ENCODE measurements around the gene S100A12.
"Not testable (repeated sequence)": the region's sequence is repeated elsewhere in the genome, so short reads cannot be mapped to it uniquely, and the experiment has no call there.

The S100A12 gene

DNA sequence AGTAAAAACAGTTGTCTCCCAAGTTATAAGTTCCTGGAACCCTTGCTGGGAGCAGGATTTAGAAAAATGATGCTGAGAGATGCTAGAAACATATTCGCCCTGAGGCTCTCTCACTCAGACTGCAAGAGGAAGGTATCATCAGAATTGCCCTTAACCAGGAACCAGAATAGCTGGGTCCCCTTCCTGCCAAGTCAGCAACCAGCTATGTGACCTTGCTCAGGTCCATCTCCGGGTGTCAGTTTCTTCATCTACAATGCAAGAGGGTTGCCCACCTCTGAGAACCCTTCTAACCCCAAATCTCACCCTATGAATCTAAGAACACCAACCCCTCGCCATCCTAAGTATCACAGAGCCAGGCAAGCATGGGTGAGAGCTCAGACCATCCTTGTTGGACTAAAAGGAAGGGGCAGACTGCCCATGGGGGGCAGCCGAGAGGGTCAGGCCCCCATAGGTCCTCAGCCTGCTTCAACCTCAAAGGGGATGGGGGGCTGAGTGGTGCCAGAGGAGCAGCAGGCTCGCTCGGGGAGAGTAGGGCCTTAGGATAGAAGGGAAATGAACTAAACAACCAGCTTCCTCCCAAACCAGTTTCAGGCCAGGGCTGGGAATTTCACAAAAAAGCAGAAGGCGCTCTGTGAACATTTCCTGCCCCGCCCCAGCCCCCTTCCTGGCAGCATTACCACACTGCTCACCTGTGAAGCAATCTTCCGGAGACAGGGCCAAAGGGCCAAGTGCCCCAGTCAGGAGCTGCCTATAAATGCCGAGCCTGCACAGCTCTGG is 18.2 kb downstream of the S100A12 start:
- no peak for DNase-seq (ENCODE audit: insufficient read length, low spot score)

DNA sequence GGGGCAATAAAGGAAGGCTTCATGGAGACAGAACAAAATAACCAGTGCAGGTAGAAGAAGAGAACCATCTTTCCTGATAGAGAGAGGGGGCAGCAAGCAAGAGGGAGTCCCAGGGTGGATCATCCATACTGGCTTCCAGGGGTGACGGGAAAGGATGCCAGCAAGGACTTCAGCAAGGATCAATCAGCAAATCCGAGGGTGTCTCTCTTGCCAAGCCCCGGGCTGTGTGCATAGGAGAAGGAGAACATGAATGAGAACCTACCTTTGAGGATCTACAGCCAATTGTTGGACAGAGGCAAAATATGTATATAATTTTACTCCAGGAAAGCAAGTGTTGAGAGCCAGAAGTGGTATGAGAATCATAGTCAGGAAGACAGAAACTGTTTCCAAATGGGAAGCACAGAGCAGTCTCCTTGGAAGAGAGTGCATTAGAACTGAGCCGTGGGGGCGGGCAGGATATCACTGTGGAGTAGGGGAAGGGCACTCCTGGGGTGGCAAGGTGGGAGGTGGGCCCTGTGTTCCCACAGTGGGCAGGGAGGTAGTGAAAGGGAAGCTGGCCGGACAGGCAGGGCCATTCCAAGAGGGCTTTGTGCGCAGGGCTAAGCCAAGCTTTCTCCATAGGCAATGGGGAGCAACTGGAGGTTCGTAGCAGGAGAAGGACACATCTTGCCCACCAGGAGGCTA is 18.9 kb downstream of the S100A12 start:
- no peak for TF ChIP-seq POLR2A (IDR thresholded peaks at IDR 0.05; ENCODE audit: low read depth, low read length)
- DNase-seq (ENCODE audit: insufficient read length, low spot score) (no peak), FAIRE-seq (no peak)

More for the DNA sequence above, 18.2 kb downstream of the S100A12 start:
- TF ChIP-seq POLR2A (IDR thresholded peaks at IDR 0.05; ENCODE audit: low read depth, low read length) = no peak
- FAIRE-seq = no peak

DNA sequence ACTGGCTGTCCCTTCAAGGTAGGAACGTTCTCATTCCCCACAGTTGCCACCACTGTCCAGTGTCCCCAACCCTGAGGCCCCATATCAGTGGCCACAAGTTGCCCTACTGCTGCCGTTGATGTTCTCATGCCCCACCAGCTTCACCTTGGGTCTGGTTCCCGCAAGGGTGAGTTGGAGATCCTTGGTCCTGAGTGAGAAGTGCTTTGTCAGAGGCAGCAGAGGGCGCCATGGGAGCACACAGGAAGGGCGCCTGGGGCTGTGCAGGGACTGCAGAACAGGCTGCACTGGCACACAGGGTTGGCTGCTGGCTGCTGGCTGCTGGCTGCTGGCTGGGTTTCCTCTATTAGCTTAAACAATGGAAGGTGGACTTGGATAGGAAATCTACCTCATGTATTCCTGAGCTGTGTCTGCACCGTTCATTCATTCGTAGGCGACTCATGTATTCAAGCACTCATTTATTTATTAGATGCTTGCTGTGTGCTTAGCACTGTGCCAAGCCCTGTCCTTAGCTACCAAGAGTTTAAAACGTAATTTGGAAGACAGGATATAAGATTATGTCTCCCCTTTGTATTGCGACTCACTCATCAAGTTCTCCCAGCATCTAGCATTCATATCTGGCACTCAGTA is 19.9 kb downstream of the S100A12 start:
- DNase-seq (ENCODE audit: insufficient read length, low spot score) (peak; percentile 63), FAIRE-seq (no peak)
- TF ChIP-seq POLR2A (IDR thresholded peaks at IDR 0.05; ENCODE audit: low read depth, low read length) = no peak

DNA sequence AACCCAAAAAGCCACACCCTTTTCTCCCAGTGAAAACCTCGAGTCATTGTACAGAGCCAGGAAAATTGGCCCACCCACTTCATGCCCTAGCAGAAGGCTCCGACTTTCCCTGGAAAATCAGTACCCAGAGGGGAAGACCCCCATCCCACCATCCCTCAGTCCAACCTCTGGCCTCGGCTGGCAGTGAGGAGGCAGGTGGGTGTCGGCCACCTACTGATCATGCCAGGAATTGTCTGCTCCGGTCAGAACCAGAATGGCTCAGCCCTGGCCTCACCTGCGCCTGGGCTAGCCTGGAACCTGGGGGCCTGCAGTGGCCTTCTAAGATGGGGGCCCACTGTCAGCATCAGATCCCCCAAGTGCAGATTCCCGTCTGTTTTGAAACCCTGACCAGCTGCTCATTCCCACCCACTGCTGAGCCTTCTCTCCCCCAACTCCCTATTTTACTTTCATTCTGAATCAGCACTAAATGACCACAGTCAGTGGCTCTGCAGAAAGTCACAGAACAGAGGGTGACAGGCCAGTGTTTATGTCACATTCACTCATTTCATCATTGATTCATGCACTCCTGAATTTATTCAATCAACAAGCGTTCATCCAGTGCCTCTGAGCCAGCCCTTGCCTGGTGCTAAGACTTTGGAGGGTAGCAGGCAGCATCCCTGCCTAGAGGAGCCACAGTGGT is 20.8 kb downstream of the S100A12 start:
- FAIRE-seq (no peak), DNase-seq (ENCODE audit: insufficient read length, low spot score) (no peak)
- no peak for TF ChIP-seq POLR2A (IDR thresholded peaks at IDR 0.05; ENCODE audit: low read depth, low read length)

DNA sequence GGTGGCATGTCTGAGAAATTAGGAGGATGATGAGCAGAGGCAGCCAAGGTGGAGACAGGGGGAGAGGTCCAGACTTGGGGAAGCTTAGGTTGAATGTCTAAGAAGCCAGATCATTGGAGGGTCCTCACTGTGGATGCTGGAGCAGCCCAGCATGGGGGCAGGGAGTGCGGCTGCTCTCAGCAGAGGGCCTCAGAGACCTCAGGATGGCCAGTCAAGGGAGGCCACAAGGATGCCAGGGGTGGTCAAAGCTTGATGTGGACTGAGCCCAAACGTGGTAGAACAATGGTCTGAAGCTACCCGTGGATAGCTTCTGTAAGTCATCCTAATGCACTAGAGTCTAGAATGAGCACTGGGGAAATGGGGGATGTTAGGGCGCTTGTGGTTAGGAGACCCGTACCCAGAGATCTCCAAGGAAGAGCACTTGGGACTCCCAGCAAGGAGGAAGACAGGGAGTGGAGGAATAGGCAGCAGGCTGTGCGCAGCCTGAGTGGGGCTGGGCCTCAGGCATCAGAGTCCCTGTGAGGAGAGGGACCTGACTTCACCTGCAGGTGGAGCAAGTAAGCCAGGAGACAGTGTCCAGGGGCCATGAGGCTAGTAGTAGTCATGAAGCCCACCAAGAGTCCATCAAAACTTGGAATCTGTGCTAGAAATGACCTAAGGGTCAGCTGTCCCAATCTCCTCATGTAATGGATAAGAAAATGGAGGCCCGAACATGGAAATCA is 22.0 kb downstream of the S100A12 start:
- peak; percentile 29 for DNase-seq (ENCODE audit: insufficient read length, low spot score)
- no peak for FAIRE-seq
- TF ChIP-seq POLR2A (IDR thresholded peaks at IDR 0.05; ENCODE audit: low read depth, low read length) = no peak

DNA sequence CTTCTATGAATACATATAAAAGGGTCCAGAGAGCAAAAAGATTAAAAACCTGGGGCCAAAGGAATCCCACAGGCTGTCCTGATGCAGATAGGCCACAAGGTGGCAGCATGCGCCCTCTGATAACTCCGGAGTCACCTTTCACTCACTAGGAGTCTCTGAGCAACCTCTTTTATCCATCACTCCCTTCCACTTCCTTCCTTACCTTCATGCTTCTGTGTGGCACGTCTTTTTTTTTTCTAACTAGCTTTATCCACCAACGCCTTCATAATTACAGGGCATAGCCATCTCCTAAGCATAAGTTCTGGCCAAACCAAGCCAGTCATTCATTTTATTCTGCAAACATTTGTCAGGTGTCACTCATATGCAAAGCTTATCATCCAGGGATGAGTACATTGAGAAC is 22.9 kb downstream of the S100A12 start:
- DNase-seq (ENCODE audit: insufficient read length, low spot score) = peak; percentile 56
- no peak for FAIRE-seq
- no peak for TF ChIP-seq POLR2A (IDR thresholded peaks at IDR 0.05; ENCODE audit: low read depth, low read length)

DNA sequence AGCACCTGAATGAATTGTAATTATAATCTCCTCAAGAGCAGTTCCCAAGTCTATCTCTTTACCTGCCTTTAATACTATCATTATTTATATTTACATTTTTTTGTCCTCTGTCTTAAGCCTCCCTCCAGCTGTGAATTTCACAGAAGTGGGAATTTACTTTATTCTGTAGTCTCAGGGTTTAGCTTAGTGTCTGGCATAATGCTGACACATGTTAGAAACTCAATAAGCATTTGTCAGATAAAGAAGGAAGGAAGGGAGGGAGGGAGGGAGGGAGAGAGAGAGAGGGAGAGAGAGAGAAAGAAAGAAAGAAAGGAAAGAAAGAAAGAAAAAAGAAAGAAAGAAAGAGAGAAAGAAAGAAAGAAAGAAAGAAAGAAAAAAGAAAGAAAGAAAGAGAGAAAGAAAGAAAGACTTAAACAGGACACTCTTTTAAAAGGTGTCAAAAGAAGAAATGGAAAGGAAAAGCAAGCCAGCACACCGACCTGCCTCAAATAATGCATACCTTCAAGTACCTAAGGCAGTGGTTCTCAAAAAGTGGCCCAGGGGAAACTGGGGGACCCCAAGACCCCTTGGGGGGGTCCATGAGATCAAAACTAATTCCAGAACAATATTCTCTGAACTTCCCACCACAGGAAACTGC is 25.0 kb downstream of the S100A12 start:
- no peak for DNase-seq (ENCODE audit: insufficient read length, low spot score)
- no peak for TF ChIP-seq POLR2A (IDR thresholded peaks at IDR 0.05; ENCODE audit: low read depth, low read length)
- FAIRE-seq = no peak

DNA sequence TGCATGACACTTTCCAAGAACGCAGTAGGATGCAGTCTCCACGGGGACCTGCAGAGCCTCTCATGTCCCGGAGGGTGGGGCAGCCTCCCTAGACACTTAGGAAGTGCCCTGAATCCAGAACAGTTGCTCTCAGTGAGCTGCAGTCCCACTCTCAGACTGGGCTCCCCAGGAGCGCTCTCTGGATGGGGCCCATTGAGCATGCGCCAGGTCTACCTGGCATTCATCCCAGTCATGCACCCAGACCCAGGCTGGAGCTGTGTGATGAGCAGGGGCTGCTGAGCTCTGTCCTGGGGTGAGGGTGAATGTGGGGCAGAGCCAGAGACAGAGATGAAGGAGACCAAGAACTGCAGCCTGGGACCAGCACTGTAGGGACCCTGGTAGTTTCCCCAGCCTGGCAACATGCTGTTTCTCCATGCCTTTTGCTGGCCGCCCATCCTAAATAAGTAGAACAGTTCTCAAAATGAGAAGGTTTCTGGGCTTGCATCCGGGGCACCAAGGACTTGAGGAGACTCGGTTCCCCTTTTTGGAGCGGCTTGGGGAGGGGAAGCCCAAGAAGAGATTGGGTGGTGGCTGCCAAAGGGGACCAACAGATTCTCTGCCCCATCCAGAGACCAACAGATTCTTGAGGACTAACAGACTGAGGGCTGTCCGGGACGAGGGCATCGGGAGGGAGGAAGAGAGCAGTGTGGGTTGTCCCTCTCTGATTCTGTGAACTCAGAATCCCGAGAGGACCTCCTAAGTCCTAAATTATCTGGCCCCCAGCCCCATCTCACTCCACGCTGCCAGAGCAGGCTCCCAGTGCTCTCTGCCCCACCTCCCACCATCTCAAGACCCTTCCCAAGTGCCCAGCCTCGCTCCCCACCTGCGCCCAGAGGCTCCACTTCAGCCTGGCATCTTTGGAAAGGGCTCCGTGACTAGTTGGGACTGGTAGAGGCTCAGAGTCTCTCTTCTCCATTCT is 25.8 kb downstream of the S100A12 start:
- no peak for DNase-seq (ENCODE audit: insufficient read length, low spot score)
- TF ChIP-seq POLR2A (IDR thresholded peaks at IDR 0.05; ENCODE audit: low read depth, low read length) = no peak
- no peak for FAIRE-seq

DNA sequence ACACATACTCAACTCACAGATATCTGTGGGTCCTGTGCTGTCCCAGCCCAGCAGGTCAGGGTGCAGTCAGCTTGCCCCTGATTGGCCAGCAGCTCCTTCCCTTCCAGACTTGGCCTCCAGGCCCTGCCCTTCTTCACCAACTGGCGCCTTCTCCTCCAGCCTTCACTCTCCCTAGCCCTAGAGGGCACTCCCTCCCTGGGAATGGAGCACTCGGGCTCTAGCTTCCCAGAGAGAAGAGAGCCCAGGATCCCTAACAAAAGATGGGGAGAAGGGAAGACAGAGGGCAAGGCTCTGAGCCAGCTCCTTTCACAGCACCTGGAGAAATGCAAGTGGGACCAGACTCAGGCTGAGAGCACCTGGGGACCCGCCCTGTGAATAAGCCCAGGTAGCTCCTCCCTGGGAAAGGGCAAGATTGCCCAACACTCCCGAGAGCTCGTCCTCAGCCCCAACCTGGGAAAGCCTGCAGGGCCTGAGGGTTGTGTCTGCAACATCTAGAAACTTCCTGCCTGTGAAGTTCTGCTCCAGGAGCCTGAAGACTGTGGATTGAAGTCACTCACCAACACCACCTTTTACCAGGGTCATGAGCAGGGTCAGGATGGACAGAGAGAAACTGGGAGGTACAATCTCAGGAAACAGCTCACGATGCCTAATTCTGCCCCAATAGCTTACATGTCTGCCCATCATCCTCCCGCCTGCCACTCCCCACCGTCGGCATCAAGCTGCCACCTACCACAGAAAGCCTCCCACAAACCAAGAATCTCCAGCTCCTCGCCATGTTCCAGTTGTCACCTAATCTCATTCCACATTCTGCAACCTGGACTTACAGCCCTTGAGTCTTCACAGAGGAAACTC is 26.7 kb downstream of the S100A12 start, which contains the start of gene PGLYRP4:
Gene PGLYRP4 (minus strand): TSS at position 331 of the 852 bp plus-strand sequence. CDS start 909 bp downstream, outside the sequence.
- DNase-seq (ENCODE audit: insufficient read length, low spot score) = no peak

DNA sequence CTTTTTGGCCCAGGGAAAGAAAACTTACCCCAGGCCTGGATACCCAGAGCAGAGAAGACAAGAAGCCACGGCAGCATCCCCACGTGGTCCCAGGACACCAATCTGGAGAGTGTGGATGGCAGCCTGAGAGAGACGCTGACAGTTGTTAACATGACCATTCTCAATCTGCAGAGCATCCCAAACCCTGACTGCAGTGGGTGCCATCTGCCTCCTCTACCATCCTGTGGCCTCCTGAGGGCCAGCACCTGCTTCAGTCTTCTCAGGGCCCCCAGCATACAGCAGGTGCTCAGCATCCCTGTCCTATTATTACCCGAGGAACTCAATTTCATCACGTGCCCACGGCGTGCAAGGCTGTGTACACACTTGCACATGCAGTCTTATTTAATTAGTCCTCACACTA is 27.6 kb downstream of the S100A12 start:
- DNase-seq (ENCODE audit: insufficient read length, low spot score) (no peak), FAIRE-seq (no peak)
- TF ChIP-seq POLR2A (IDR thresholded peaks at IDR 0.05; ENCODE audit: low read depth, low read length) = no peak

More for the DNA sequence above, 26.7 kb downstream of the S100A12 start, which contains the start of gene PGLYRP4:
- TF ChIP-seq POLR2A (IDR thresholded peaks at IDR 0.05; ENCODE audit: low read depth, low read length) = no peak
- no peak for FAIRE-seq

DNA sequence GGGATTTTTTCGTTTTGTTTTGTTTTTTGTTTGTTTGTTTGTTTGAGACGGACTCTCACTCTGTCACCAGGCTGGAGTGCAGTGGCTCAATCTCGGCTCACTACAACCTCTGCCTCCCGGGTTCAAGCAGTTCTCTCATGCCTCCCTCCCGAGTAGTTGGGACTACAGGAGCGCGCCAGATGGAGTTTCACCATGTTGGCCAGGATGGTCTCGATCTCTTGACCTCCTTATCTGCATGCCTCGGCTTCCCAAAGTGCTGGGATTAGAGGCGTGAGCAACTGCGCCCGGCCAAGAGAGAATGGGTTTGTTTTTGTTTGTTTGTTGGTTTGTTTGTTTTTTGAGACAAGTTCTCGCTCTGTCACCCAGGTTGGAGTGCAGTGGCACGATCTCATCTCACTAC is 28.4 kb downstream of the S100A12 start:
- not testable (repeated sequence) for FAIRE-seq; DNase-seq (ENCODE audit: insufficient read length, low spot score)
